Calu3 (cell line): Measurements from ENCODE around the gene SH3BP2. TPM values are rescaled to one million over a fixed set of nuclear protein-coding genes. Genes with fewer than 3 reads are reported as not detected.

ENCODE experiments used
- BruUV-seq: library from RNA; stranded (reverse); fragments of 400-500 nt; replicated peaks from 2 replicates; lab custom pipeline; 2021; lab: Mats Ljungman, UMichigan
- CTCF ChIA-PET: fragments of 300-600 bp; sonication (Branson Sonifier 250); formaldehyde crosslinking; loops from one replicate; lab custom pipeline; 2022; ENCODE audit warnings: antibody characterized with exemption; lab: Charles Lee
- DNase-seq: peaks from one replicate; pipeline ENCODE4 v3.0.0; 2022
- H3K27ac Mint-ChIP-seq: one replicate; pipeline ENCODE4 v1.8.0; 2022; ENCODE audit warnings: mixed read lengths; ENCODE audit not compliant: unreplicated experiment
- H3K27me3 Mint-ChIP-seq: one replicate; pipeline ENCODE4 v1.8.0; 2022; ENCODE audit warnings: mixed read lengths; ENCODE audit not compliant: unreplicated experiment
- H3K36me3 Mint-ChIP-seq: one replicate; pipeline ENCODE4 v1.8.0; 2022; ENCODE audit warnings: mild to moderate bottlenecking, moderate library complexity, mixed read lengths; ENCODE audit not compliant: insufficient read depth, unreplicated experiment
- H3K4me1 Mint-ChIP-seq: one replicate; pipeline ENCODE4 v1.8.0; 2022; ENCODE audit warnings: mild to moderate bottlenecking, low read depth, mixed read lengths; ENCODE audit not compliant: unreplicated experiment
- H3K4me3 Mint-ChIP-seq: one replicate; pipeline ENCODE4 v1.8.0; 2022; ENCODE audit warnings: mild to moderate bottlenecking, low read depth, moderate library complexity, mixed read lengths; ENCODE audit not compliant: unreplicated experiment
- H3K9me3 Mint-ChIP-seq: one replicate; pipeline ENCODE4 v1.8.0; 2022; ENCODE audit warnings: low read depth, mixed read lengths; ENCODE audit not compliant: unreplicated experiment
- CTCF ChIP-seq: fragments of 200-600 bp; IDR thresholded peaks from one replicate; pipeline ENCODE4 v1.8.0; 2022; ENCODE audit warnings: antibody characterized with exemption; ENCODE audit not compliant: unreplicated experiment
- intact Hi-C: fragments of 100-400 bp; cut with micrococcal nuclease; formaldehyde crosslinking; loops from one replicate; pipeline ENCODE4 v1.10.0; 2022; ENCODE audit not compliant: unreplicated experiment
- total RNA-seq: library from RNA; stranded (reverse); gene quantifications from 2 replicates; pipeline ENCODE4 v1.2.3, GENCODE V29; 2022

The SH3BP2 gene
- total RNA-seq, 1 experiment from 2014 or later, result 22.7 TPM

- no peak overlapping the region for H3K4me3 Mint-ChIP-seq
- H3K27ac Mint-ChIP-seq, result no peak overlapping the region
- intact Hi-C loops, result no loop called here
- CTCF ChIA-PET, result no interaction called here
- H3K4me1 Mint-ChIP-seq, result peaks cover 33% of the 10 kb centered on the region
- H3K36me3 Mint-ChIP-seq, result no peaks in the 10 kb centered on the region
- no peak for DNase-seq
- H3K9me3 Mint-ChIP-seq, result no peaks in the 10 kb centered on the region
- no TSS peak for BruUV-seq
- TF ChIP-seq CTCF, result no peak
- H3K27me3 Mint-ChIP-seq, result no peaks in the 10 kb centered on the region
Measured at GRCh38 chr4:2859514-2859913, 66.6 kb downstream of the SH3BP2 start.

- BruUV-seq, result no TSS peak
- intact Hi-C loops, result no loop called here
- Mint-ChIP-seq H3K4me3 (peak overlapping the region; percentile 22), H3K27me3 (no peaks in the 10 kb centered on the region), H3K27ac (peak overlapping the region; percentile 14), H3K36me3 (no peaks in the 10 kb centered on the region), H3K9me3 (no peaks in the 10 kb centered on the region), H3K4me1 (peaks cover 43% of the 10 kb centered on the region)
- DNase-seq, result no peak
- CTCF ChIA-PET, result no interaction called here
- no peak for TF ChIP-seq CTCF
Measured at GRCh38 chr4:2860391-2861348, 67.8 kb downstream of the SH3BP2 start.

DNA sequence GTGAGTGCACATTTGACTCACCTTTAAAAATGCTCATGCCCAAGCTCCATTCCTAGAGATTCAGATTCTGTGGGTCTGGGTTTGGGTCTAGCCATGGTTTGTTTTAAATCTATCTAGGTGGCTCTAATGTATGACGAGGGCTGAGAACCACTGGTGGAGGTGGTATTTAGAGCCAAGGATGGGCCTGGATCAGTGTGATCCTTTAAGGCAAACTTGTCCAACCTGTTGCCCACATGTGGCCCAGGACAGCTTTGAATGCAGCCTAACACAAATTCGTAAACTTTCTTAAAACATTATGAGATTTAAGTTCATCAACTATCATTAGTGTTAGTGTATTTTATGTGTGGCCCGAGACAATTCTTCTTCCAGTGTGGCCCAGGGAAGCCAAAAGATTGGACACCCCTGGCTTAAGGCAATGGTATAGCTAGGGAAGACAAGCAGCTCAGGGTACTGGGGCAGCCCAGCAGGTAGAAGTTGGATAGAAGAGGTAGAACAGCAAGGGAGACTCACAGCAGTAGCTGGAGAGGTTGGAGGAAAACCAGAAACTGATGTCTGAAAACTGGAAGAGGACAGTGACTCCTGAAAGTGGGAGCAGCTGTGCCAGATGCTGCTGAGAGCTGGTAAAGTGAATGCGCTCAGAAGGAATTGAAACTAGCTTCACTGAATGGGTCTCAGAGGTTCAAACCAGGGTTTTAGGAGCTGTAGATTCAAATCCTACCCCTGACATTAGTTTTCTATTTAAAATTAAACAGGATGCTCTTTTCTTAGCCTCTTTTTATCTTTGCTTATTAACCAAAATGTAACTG is 68.9 kb downstream of the SH3BP2 start:
- no peak for DNase-seq
- H3K4me3 Mint-ChIP-seq, result no peak overlapping the region
- H3K36me3 Mint-ChIP-seq, result no peaks in the 10 kb centered on the region
- H3K9me3 Mint-ChIP-seq, result no peaks in the 10 kb centered on the region
- H3K27me3 Mint-ChIP-seq, result no peaks in the 10 kb centered on the region
- peaks cover 43% of the 10 kb centered on the region for H3K4me1 Mint-ChIP-seq
- BruUV-seq, result no TSS peak
- TF ChIP-seq CTCF, result no peak
- H3K27ac Mint-ChIP-seq, result no peak overlapping the region
- CTCF ChIA-PET, result no interaction called here
- intact Hi-C loops, result no loop called here

DNA sequence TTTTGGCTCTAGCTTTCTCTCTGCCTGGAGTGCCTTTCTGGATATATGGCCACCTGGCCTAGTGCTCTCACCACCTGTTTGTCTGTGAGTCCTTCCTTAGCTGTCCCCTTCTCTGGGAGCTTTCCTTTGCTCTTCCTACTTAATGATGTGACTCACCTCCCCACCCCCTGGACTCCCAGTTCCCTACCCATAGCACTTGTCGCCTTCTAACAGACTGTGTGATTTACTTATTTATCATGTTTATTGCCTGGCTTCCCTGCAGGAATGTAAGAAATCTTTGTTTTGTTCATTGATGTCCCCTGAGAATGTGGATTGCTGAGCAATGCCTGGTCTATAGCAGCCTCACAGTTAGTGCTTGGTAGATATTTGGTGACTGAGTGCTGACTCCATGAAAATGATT is 69.6 kb downstream of the SH3BP2 start:
- H3K36me3 Mint-ChIP-seq, result no peaks in the 10 kb centered on the region
- H3K27ac Mint-ChIP-seq, result no peak overlapping the region
- H3K4me1 Mint-ChIP-seq, result peaks cover 43% of the 10 kb centered on the region
- H3K27me3 Mint-ChIP-seq, result no peaks in the 10 kb centered on the region
- no peaks in the 10 kb centered on the region for H3K9me3 Mint-ChIP-seq
- TF ChIP-seq CTCF, result no peak
- no peak overlapping the region for H3K4me3 Mint-ChIP-seq
- no TSS peak for BruUV-seq
- CTCF ChIA-PET, result no interaction called here
- peak; percentile 6 for DNase-seq
- intact Hi-C loops, result no loop called here
